ENCODE measurements around the gene TMC2. TPM values are rescaled to one million over a fixed set of nuclear protein-coding genes. Genes with fewer than 3 reads are reported as not detected.

The TMC2 gene
- total and polyA plus RNA-seq, 2 of the 4 experiments (the other 2 are of a cell fraction) = not detected

DNA sequence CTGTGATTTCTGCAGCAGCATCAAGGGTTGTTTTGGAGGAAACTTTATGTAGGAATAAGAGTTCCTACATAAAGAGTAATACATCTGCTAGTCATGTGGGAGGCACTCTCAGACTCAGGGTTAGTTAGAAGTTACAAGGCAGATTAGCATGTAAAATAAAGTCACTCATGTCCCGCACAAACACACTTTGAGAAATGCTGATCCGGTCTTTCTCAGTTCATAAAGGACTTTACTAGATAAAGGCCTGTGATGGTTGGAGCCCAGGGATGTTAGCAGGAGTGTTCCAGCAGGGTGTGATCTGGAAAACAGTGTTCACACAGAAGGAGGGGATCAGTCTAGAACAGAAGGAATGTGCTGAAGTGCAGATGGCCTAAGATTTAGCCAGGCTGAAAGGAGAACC is 83.0 kb downstream of the TMC2 start:
- no peaks in the 10 kb centered on the region for H4K20me1 ChIP-seq (ENCODE audit: insufficient read depth, low read length)
- peaks cover 2% of the 10 kb centered on the region; the same call in 1 of the 2 replicates for H3K9me3 ChIP-seq (ENCODE audit: control insufficient read depth, insufficient read depth, low read length)
- no peak overlapping the region for H4K8ac ChIP-seq (ENCODE audit: low read depth in 2 of 2, low read length in 2 of 2)
- intact Hi-C loops (cut with micrococcal nuclease) = no loop called here
- no peak overlapping the region for H3K23ac ChIP-seq (ENCODE audit: low read depth, low read length)
- dilution Hi-C loops (cut with HindIII; ENCODE audit: low sequenced_read_pairs, unreplicated experiment) = no loop called here
- H3K18ac ChIP-seq (ENCODE audit: low read depth, low read length) = no peak overlapping the region
- no peaks in the 10 kb centered on the region for H3K36me3 ChIP-seq (ENCODE audit: control insufficient read depth, insufficient read depth, low read length)
- no peak overlapping the region for H3K4me3 ChIP-seq (ENCODE audit: insufficient read depth, low read depth, low read length)
- no peaks in the 10 kb centered on the region for H3K4me1 ChIP-seq (ENCODE audit: control insufficient read depth, insufficient read depth, low read length)
- H3K27ac ChIP-seq (ENCODE audit: insufficient read depth, low read length) = no peak overlapping the region
- DNase-seq (no peak), ATAC-seq (ENCODE audit: low read depth) (no peak)
- POLR2A ChIA-PET (ENCODE audit: unreplicated experiment) = no interaction called here
- H2AK5ac ChIP-seq (ENCODE audit: low read depth, low read length) = no peak overlapping the region
- H4K5ac ChIP-seq (ENCODE audit: low read depth, low read length) = no peak overlapping the region
- H2BK120ac ChIP-seq (ENCODE audit: low read depth, low read length) = no peak overlapping the region
- H2BK20ac ChIP-seq (ENCODE audit: low read depth, low read length) = no peak overlapping the region
- BruUV-seq (replicated peaks) = no TSS peak
- H3K9ac ChIP-seq (ENCODE audit: low read depth, low read length) = no peak overlapping the region
- TF ChIP-seq, protein P1, sequence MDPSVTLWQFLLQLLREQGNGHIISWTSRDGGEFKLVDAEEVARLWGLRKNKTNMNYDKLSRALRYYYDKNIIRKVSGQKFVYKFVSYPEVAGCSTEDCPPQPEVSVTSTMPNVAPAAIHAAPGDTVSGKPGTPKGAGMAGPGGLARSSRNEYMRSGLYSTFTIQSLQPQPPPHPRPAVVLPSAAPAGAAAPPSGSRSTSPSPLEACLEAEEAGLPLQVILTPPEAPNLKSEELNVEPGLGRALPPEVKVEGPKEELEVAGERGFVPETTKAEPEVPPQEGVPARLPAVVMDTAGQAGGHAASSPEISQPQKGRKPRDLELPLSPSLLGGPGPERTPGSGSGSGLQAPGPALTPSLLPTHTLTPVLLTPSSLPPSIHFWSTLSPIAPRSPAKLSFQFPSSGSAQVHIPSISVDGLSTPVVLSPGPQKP (IDR thresholded peaks at IDR 0.05; ENCODE audit: borderline replicate concordance, low read depth, low read length) = no peak
- no peak for TF ChIP-seq MXI1 (IDR thresholded peaks at IDR 0.05; ENCODE audit: borderline replicate concordance, low read depth, low read length)
- no peak for TF ChIP-seq MAFK (IDR thresholded peaks at IDR 0.05; ENCODE audit: low read depth, low read length)
- TF ChIP-seq CEBPB (IDR thresholded peaks at IDR 0.05; ENCODE audit: low read depth, low read length) = no peak
- TF ChIP-seq MAZ (IDR thresholded peaks at IDR 0.05; ENCODE audit: borderline replicate concordance, low read depth, low read length) = no peak
- no peak for TF ChIP-seq SMC3 (IDR thresholded peaks at IDR 0.05; ENCODE audit: low read depth, low read length)
- no peak for TF ChIP-seq RFX5 (IDR thresholded peaks at IDR 0.05; ENCODE audit: low read depth, low read length)
- H2AFZ ChIP-seq (replicated peaks; ENCODE audit: low read length, poor library complexity) = no peak overlapping the region
- no peak overlapping the region for H2AK9ac ChIP-seq (replicated peaks; ENCODE audit: low read depth, low read length, poor library complexity)
- H3K79me1 ChIP-seq (ENCODE audit: low read depth in 1 of 2, low read length in 2 of 2) = no peaks in the 10 kb centered on the region
- H3K4me2 ChIP-seq (ENCODE audit: low read depth, low read length) = no peak overlapping the region
- no peak overlapping the region for H2BK5ac ChIP-seq (ENCODE audit: low read depth, low read length, poor library complexity, severe bottlenecking)
- no peak overlapping the region for H4K91ac ChIP-seq (ENCODE audit: insufficient read depth, low read depth, low read length)
- no peak overlapping the region for H3K56ac ChIP-seq (ENCODE audit: extremely low read depth, insufficient read depth, low read length)
- H3K9me1 ChIP-seq (ENCODE audit: insufficient read depth, low read length) = no peaks in the 10 kb centered on the region
- no CpG with 5 or more reads among the region's 2 CpGs for WGBS, 2 experiments (ENCODE audit: extremely low coverage in 2 of 2, insufficient read length in 1 of 2)
- no peak overlapping the region for H3K4ac ChIP-seq (ENCODE audit: low read depth, low read length)
- no peak overlapping the region for H2BK15ac ChIP-seq (ENCODE audit: low read depth, low read length)
- CTCF ChIA-PET = interaction anchor here (0.8 kb wide), 1 partner anchor 16 kb away, joined by 3 read pairs; no protein-coding TSS in a partner anchor
- in situ Hi-C loops (cut with MboI; ENCODE audit: low sequenced_read_pairs) = no loop called here
- peaks cover 4% of the 10 kb centered on the region for H3K27me3 ChIP-seq (ENCODE audit: control insufficient read depth, insufficient read depth, low read length)
- no peak overlapping the region for H3K14ac ChIP-seq (replicated peaks; ENCODE audit: low read depth, low read length)
